Raji (cell line): Measurements from ENCODE around the gene RGL4.

Experiments used
- POLR2A ChIP-seq: IDR thresholded peaks from 2 replicates; pipeline ENCODE4 v1.6.1; 2011; ENCODE audit warnings: low read depth, low read length, control low read depth; ENCODE audit not compliant: insufficient read depth

The RGL4 gene

DNA sequence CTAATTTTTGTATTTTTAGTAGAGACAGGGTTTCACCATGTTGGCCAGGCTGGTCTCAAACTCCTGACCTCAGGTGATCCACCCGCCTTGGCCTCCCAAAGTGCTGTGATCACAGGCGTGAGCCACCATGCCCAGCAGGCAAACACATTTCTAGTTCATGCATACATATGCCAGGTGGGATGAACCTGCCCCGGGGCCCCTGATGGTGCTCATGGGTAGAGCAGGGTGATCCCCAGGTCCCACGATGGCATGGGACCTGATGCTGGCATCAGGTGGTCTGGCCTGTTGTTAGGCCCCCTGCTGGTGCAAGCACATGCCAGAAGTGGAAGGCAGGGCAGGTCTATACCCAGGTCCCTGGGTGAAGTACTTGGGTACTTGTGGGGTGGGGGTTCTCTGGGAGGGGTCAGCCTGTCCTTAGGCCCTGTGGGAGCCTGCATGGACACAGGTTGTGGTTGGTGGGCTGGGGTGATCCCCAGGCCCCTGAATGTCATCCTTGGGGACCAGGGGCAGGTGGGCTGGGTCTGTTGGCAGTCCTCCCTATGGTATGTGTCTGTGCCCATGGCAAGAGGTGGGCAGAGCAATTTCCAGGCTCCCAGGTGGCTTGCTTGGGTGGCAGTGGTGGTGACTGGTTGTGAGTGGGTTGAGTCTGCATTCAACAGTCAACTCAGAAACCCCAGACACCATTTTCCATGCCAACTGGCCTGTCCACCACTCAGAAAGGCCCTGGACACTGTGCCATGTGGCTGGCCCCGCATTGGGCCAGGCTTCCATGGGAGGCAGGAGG lies 9.6 kb upstream of the RGL4 start:
- TF ChIP-seq POLR2A: no peak

DNA sequence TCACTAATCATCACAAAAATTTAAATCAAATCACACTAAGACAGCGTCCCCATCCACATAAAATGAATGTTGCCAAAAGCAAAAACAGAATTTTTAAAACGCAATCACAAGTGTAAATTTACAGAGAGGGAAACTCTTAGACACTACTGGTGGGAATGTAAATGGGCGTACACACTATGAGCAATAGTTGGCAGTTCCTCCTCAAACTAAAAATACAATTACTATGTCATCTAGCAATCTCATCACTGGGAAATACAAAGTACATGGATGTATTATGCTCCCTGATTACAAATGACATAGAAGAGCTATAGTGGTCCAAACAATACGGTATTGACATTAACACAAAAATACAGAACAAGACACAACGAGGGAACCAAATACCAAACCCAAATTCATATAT lies 8.7 kb upstream of the RGL4 start:
- TF ChIP-seq POLR2A: no peak

DNA sequence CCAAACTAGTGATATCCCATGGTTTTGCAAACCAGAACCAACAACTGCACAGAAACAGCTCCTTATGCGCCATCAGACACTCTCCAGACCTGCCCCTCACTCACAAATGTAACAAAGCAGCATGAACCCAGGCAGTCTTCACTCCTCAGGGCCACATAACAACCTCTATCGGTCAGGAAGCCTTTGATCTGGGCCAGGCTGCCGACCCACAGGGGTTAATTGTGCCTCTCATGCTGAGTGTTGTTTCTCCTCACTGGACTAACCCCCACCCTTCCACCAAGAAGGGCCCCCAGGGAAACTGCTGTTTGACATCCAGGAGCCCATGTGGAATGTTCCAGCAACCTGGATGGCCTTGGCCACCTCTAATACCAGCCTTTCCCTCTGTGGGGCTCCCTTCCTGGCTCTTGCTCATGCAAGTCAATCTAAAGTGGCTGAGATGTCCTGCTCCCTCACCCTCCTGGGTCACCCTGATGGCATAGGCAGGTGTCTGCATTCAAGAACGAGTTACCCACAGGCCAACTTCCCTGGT lies 7.9 kb upstream of the RGL4 start:
- TF ChIP-seq POLR2A: no peak

DNA sequence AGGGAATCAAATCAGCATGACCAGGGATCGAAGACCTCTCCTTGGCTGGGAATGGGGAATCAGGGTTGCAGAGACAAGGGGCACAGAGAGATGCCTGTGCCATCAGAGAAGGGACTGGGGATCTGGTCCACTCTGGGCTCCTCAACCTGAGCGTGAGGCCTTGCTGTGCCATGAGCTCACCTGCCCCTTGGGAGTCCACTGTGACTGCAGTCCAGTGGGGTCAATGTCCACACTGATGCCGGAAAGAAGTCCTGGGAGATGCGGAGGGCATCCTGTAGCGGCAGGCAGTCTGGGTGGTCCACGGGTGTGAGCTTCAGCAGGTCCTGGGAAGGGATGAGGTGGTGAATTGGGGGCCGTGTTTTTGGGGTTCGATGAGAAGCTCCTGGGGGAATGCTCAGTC lies 7.3 kb upstream of the RGL4 start:
- no peak for TF ChIP-seq POLR2A

DNA sequence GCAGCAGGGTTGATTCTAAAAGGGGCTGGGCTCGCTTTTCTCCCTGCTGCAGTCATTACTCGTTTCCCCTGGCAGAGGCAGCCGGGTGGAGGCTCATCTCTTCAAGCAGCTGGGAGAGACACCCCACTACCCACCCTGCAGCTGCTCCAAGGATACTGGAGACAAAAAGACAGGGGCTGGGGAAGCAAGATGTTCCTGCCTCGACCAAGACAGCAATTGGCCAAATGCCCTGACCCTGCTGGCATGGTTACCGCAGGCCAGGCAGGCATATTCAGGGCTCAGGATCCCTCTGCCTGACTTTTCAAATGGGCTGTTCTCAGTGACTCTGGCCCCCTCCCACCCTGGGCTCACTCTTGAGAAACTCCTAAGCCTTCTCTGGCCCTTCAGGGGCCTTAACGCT lies 6.8 kb upstream of the RGL4 start:
- TF ChIP-seq POLR2A: no peak

DNA sequence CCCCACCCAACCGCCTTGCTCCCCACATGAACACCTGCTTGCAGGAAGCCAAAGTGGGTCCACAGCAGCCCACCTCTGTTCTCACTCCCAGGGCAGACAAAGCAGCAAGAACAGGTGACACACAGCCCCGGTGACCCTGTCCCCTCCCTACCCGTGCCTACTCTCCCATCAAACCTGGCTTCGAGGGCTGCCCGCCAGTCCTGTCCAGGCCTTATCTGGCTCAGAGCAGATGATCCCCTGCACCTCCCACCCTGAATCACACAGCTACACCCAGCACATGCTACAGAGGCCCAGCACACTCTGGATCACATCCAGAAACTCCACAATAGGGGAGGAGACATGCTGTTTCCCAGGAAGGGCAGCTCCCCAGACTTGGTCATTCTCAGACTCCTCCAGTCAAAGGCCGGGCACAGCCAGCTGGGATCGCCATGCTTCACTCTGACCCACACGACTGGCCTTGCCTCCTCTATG lies 6.2 kb upstream of the RGL4 start:
- no peak for TF ChIP-seq POLR2A

DNA sequence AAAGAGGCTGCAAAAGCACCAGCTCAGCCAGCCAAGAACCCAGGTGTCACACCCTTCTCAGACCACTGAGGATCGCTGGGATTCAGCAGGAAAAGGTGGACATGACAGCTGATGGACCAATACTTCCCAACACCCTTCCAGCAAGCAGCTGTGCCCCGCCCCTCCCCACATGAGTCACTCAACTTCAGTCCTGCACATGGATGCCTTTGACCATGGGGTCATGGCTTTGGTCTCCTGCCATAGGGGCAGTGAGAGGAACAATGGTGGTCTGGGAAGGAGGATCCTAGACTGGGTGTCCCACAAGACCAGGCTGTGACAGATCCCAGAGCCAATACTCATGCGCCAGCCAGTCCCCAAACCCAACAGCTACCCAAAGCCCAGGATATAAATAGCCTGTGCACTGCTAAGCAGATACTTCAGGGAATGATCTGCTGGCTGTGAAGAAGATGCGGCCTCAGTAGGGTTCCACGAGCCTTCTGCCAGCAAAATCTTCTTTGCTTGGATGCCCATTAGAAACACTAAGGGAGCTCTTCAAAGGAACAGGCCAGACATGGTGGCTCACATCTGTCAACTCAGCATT lies 5.5 kb upstream of the RGL4 start:
- TF ChIP-seq POLR2A: no peak

DNA sequence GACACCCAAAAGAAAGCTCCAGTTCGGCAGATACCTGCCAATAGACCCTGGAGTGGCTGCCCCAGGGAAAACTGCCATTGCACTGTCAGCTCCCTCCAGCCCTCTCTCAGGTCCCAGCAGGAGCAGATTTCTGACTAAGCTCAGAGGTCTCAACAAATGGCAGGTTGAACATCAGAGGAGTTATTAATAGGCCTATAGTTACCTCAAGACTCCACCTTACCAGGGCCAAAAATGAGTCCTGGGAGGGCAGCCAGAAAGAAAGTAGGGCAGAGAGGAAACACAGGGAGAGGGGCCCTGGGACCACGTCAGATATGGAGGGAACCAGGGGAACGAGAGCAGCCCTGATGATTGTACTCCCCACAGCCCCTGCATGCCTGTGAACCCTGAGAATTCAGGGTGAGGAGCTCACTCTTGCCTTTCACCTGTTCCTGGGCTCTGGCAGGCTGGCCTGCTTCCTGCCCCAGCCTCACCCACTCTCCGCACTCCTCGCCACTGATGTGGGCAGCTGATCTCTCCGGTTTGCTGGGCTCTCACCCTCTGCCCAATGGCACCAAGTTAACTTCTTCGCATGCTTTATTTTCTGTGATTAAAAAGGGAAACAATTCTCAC lies 4.3 kb upstream of the RGL4 start:
- no peak for TF ChIP-seq POLR2A

DNA sequence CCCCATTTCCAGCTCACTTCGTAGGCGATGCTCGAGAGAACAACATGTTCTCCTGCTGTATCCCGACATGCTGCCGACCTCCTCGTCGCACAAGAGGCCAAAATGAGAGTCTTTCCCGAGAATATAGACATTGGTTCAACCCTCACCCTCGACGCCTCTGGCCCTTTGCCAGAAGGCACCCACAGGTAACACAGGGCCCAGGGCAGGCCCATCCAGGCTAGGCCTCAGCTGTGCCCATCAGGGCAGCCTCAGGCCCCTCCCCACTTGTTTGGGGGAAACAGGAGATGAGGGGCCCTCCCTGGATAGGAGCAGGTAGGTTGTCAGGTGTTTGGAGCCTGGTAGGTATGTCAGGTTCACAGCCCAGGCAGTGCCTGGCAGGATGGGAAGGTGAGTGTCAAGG lies 2.7 kb upstream of the RGL4 start:
- no peak for TF ChIP-seq POLR2A

DNA sequence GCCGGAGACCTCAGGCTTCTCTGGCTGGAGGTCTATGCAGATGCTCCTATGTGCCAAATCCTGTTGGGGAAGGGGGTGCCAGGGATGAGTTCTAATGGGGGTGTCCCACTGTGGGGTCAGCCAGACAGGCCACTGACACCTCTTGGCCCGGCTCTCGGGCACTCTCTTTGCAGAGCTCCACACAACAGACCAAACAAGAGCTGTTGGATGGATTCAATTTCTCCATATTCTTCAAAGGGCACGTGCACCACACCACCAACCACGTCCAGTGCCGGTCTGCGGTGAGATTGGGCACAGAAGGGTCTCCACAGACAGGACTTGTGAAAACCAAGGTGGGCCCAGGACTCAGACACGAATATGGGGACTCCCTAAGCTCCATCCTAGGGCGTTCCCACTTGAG lies 2.2 kb upstream of the RGL4 start:
- TF ChIP-seq POLR2A: no peak

DNA sequence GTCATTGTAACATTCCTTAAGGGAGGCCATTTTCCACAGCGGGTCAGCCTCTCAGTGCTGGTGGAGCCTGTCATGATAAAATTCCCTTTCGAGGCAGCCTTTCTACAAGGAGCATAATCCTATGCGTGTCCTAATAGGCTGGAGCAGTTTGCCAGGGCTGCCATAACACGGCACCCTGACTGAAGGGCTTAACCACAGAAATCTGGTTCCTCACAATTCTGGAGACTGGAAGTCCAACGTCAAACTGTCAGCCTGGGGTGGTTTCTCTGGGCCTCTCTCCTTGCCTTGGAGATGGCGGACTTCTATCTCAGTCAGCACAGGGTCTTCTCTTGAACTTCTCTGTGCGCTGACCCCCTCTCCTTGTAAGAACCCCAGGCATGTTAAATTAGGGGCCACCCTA lies 1.4 kb upstream of the RGL4 start:
- no peak for TF ChIP-seq POLR2A

DNA sequence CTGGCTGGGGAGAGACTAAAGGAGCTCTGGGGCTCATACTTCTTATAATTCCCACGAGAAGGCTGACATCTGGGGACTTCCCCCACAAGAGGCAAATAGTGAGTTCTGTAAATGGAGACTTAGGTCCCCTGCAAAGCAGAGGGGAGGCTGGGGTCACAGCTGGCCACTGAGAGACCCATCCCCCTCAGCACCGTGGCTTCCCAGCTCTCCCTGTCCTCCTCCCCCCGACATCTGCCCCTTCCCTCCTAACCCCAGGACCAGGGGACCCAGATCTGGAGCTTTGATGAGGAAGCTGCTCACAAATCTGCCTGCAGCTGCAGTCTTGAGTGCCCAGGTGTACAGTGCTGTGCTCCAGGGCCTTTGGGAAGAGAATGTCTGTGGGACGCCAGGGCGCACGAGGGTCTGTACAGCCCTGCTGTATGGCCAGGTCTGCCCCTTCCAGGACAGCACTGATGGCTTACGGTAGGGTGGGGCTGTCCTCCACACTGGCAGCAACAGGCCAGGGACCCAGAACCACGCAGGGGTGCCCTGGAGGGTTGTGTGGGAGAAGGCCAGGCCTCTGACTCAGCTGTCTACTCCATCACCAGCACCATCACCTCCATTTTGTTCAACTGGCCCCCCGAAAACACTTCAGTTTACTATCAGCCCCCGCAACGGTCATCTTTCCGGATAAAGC lies 1.1 kb downstream of the RGL4 start:
- no peak for TF ChIP-seq POLR2A

DNA sequence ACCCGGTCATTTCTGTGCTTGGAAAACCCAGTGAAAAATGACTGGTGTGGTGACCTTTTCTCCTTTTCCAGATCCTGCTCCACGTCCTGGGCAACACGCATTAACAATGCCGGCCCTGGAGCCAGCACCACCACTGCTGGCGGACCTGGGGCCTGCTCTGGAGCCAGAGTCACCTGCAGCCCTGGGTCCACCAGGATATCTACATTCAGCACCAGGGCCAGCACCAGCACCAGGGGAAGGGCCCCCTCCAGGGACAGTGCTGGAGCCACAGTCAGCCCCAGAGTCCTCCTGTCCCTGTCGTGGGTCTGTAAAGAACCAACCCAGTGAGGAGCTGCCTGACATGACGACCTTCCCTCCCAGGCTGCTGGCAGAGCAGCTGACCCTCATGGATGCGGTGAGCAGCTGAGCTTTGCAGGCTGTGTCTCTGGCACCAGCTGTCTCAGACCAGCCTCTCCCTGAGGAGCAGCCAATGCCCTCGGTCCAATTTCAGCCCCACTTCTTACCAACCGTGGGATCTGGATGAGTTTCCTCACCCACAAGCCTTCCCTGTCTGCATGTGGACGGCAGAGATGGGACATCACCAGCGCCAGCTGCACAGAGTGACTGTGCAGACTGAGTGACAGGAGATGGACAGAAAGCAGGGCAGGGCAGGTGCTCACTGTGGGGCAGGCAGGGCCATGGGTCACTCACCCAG lies 1.9 kb downstream of the RGL4 start:
- no peak for TF ChIP-seq POLR2A

DNA sequence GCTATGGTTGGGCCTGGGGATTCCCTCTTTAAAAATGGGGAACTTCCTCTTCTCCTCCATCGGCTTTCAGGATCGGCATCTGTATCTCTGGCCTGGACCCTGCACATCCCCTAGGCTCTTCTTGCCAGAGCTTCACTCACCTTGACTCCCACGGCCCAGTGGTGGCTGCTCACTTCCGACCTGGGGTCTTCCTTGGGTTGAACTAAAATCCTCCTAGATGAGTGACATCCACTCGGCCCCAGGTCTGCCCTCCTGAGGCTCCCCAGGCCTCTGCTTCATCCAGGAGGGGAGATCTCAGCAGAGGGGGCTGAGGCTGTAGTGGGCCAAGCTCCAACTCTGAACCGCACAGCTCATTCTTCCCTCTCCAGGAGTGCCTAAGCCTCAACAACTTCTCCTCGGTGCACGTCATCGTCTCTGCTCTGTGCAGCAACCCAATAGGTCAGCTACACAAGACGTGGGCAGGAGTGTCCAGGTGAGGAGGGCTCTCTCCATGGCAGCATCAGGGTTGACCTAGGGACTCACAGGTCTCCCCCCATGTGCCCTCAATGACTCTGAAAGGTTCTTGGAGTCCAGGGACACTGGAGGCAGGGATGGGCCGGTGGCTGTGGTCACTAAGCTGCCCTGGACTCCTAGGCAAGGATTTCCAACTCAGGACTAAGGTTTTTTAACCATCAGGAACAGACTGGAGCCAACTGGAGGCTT lies 3.3 kb downstream of the RGL4 start:
- no peak for TF ChIP-seq POLR2A
